ENCODE measurements around the gene SPINK7. TPM values are rescaled to one million over a fixed set of nuclear protein-coding genes. Genes with fewer than 3 reads are reported as not detected.

Gene SPINK7
- total RNA-seq, 1 donor from 2014 or later, result not detected

- ATAC-seq (no peak), DNase-seq (ENCODE audit: low spot score) (no peak)
- intact Hi-C loops (cut with DNase I), result no loop called here
Measured at GRCh38 chr5:148342371-148343045, 30.3 kb downstream of the SPINK7 start.

DNA sequence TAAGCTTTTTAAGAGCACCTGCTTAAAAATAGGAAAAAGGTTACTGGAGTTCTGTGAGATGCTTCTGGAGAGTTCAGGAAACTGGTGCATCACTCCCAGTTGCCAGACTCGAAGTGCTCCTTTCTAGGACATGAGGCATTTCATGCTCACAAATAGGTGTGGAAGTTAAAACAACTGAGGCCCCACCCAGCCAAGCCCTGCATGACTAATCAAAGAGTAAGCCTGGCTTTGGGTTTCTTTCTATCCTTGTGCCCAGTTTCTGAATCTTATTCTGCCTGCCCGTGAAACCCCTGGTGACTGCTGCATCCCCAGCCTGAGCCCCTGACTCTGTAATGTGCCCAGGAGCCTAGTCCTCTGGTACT is 30.8 kb downstream of the SPINK7 start:
- intact Hi-C loops (cut with DNase I), result no loop called here
- ATAC-seq (no peak), DNase-seq (ENCODE audit: low spot score) (no peak)

DNA sequence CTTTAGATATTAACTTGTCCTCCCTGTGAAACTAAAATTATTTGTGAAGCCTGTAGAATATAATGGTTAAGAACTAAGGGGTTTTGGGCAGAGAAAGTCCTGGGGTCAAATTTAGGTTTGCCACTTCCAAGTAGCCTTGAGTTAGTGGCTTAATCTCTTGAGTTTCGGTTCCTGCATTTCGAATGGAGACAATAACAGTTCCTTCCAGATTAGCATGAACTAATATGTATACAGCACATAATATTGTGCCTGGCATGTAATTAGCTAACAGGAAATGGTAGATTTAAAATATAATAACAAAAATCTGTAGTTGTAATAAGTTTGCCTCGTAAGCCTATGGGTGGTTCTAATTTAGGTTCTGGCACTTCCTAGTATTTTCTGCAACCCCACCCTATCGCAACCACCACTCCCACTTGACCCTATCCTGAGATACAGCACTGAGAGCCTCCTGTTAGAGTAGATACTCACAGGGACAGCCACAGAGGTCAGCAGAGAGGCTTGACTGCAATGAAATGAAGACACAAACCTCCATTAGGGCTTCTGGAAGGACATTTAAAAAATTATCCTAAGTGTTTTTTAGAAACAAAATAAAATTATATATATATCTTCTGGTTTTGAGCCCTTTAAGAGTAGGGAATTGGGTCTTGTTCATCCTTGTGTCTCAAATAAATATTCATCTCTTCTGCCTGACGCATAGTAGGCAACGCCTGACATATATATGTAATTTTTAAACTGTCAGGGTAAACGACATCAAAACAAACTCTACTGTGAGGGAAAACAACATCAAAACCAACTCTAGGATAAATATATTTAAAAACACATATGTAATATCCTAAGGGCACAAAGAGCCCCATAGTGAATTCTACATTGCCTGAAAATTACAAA is 31.6 kb downstream of the SPINK7 start:
- no peak for DNase-seq (ENCODE audit: low spot score)
- no peak for ATAC-seq
- intact Hi-C loops (cut with DNase I), result no loop called here

GRCh38 chr5:148347706-148348105 is 35.5 kb downstream of the SPINK7 start:
- intact Hi-C loops (cut with DNase I), result no loop called here
- DNase-seq (ENCODE audit: low spot score), result no peak
- no peak for ATAC-seq

- ATAC-seq (no peak), DNase-seq (ENCODE audit: low spot score) (no peak)
- intact Hi-C loops (cut with DNase I), result no loop called here
Measured at GRCh38 chr5:148352696-148353095, 40.5 kb downstream of the SPINK7 start.

GRCh38 chr5:148353634-148354033 is 41.4 kb downstream of the SPINK7 start:
- ATAC-seq, result no peak
- intact Hi-C loops (cut with DNase I), result no loop called here
- DNase-seq (ENCODE audit: low spot score), result no peak

DNA sequence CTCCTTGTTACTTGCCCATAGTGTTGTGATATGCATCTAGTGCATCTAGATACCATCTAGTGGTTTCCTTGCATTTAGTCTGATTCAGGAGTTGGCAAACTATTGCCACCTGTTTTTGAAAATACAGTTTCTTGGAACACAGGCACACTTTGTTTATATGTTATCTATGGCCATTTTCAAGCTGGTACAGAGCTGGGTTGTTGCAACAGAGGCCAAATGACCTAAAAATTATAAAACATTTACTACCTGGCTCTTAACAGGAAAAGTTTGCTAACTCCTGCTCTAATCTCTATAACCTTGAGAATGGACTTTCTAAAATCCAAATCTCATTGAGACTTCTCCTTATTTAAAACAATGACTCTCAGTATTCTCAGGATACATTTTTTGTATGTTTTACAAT is 52.1 kb downstream of the SPINK7 start:
- DNase-seq (ENCODE audit: low spot score) (no peak), ATAC-seq (no peak)
- intact Hi-C loops (cut with DNase I), result no loop called here

Other genes with a start within 250 kb of the SPINK7 start
- 0.94 TPM for gene SPINK5, start 248.4 kb upstream of the SPINK7 start, total RNA-seq
- gene SPINK14, start 143.9 kb upstream of the SPINK7 start, total RNA-seq, result not detected
- not detected for gene SPINK6, start 109.4 kb upstream of the SPINK7 start, total RNA-seq
- gene MARCOL, start 73.9 kb upstream of the SPINK7 start, total RNA-seq, result not detected
- not detected for gene SPINK13, start 43.6 kb upstream of the SPINK7 start, total RNA-seq
- gene SPINK9, start 23.1 kb downstream of the SPINK7 start, total RNA-seq, result not detected
- gene FBXO38, start 71.5 kb downstream of the SPINK7 start, total RNA-seq, result 58.6 TPM